HEK293 (cell line): ENCODE data around the gene PROX1.
A peak's percentile ranks its signal among the peaks of the same experiment; 100 is the strongest.

Source experiments
- CTCF ChIA-PET: fragments of 350-600 bp; formaldehyde crosslinking; extraction: SDS; loops from one replicate; lab custom pipeline; 2021; ENCODE audit warnings: antibody characterized with exemption; lab: Yijun Ruan, JAX
- POLR2A ChIA-PET: fragments of 300-600 bp; formaldehyde crosslinking; extraction: SDS; loops from one replicate; lab custom pipeline; 2020; ENCODE audit warnings: antibody characterized with exemption, inconsistent platforms; lab: Yijun Ruan, JAX
- H3K27ac ChIP-seq: fragments of 200-500 bp; sonication (Bioruptor generic); 2 replicates; pipeline ENCODE4 v1.5.1; 2014; ENCODE audit warnings: low read depth, low read length, control low read depth, inconsistent platforms; ENCODE audit errors: extremely low read depth
- H3K36me3 ChIP-seq, 2 experiments: fragments of 200-500 bp in 1 of 2; sonication (Bioruptor generic) in 1 of 2; 1 replicate in 1 of 2; 2 replicates in 1 of 2; pipeline ENCODE4 v1.5.1; 2014 to 2017; ENCODE audit warnings: inconsistent platforms in 2 of 2, low read length in 2 of 2; ENCODE audit not compliant: control insufficient read depth in 2 of 2, insufficient read depth in 1 of 2
- H3K4me1 ChIP-seq: fragments of 200-500 bp; sonication (Bioruptor generic); 2 replicates; pipeline ENCODE4 v1.5.1; 2014; ENCODE audit warnings: mild to moderate bottlenecking, low read length, inconsistent platforms; ENCODE audit not compliant: control insufficient read depth, insufficient read depth
- H3K4me3 ChIP-seq: 2 replicates; pipeline ENCODE4 v1.5.1; 2011; ENCODE audit warnings: low read depth, mild to moderate bottlenecking, control low read depth, low read length, moderate library complexity
- H3K9me3 ChIP-seq: fragments of 200-500 bp; sonication (Bioruptor generic); 2 replicates; pipeline ENCODE4 v1.5.1; 2014; ENCODE audit warnings: low read depth, low read length, inconsistent platforms; ENCODE audit not compliant: control insufficient read depth, insufficient read depth
- EGR2 ChIP-seq: fragments of 450-650 bp; formaldehyde crosslinking; IDR thresholded peaks from 2 replicates; pipeline ENCODE4 v1.5.1; 2016; ENCODE audit warnings: low read depth, missing biosample characterization, missing genetic modification characterization
- GLIS1 ChIP-seq: fragments of 450-650 bp; formaldehyde crosslinking; IDR thresholded peaks from 2 replicates; pipeline ENCODE4 v1.5.1; 2016; ENCODE audit warnings: missing biosample characterization, missing genetic modification characterization
- KLF16 ChIP-seq: fragments of 450-650 bp; formaldehyde crosslinking; IDR thresholded peaks from 2 replicates; pipeline ENCODE4 v1.5.1; 2017; ENCODE audit warnings: missing biosample characterization, missing genetic modification characterization
- PRDM1 ChIP-seq: fragments of 450-650 bp; formaldehyde crosslinking; IDR thresholded peaks from 2 replicates; pipeline ENCODE4; 2016; ENCODE audit warnings: missing biosample characterization, missing genetic modification characterization
- PRDM6 ChIP-seq: fragments of 450-650 bp; formaldehyde crosslinking; IDR thresholded peaks from 2 replicates; pipeline ENCODE4 v1.5.1; 2017; ENCODE audit warnings: missing biosample characterization, missing genetic modification characterization
- REPIN1 ChIP-seq: fragments of 450-650 bp; formaldehyde crosslinking; IDR thresholded peaks from 2 replicates; pipeline ENCODE4 v1.5.1; 2017; ENCODE audit warnings: missing biosample characterization, missing genetic modification characterization, low read depth
- REST ChIP-seq: fragments of 450-650 bp; formaldehyde crosslinking; IDR thresholded peaks from 2 replicates; pipeline ENCODE4 v1.5.1; 2016; ENCODE audit warnings: missing biosample characterization, missing genetic modification characterization
- SP2 ChIP-seq: fragments of 450-650 bp; formaldehyde crosslinking; IDR thresholded peaks from 2 replicates; pipeline ENCODE4 v1.5.1; 2016; ENCODE audit warnings: missing biosample characterization, missing genetic modification characterization
- ZNF157 ChIP-seq: fragments of 450-650 bp; formaldehyde crosslinking; IDR thresholded peaks from 2 replicates; pipeline ENCODE4 v1.5.1; 2016; ENCODE audit warnings: missing biosample characterization, missing genetic modification characterization
- ZNF19 ChIP-seq: fragments of 450-650 bp; formaldehyde crosslinking; IDR thresholded peaks from 2 replicates; pipeline ENCODE4; 2016; ENCODE audit warnings: missing biosample characterization, missing genetic modification characterization, low read depth
- ZNF292 ChIP-seq: fragments of 450-650 bp; formaldehyde crosslinking; IDR thresholded peaks from 2 replicates; pipeline ENCODE4 v1.5.1; 2016; ENCODE audit warnings: low read depth, missing biosample characterization, missing genetic modification characterization, borderline replicate concordance
- ZNF335 ChIP-seq: fragments of 450-650 bp; formaldehyde crosslinking; conservative IDR thresholded peaks from 2 replicates; pipeline ENCODE4 v1.5.1; 2016; ENCODE audit warnings: missing biosample characterization, missing genetic modification characterization
- ZNF394 ChIP-seq: fragments of 450-650 bp; formaldehyde crosslinking; IDR thresholded peaks from 2 replicates; pipeline ENCODE4 v1.5.1; 2016; ENCODE audit warnings: missing biosample characterization, missing genetic modification characterization, mild to moderate bottlenecking, moderate library complexity, borderline replicate concordance
- ZNF513 ChIP-seq: fragments of 450-650 bp; IDR thresholded peaks from 2 replicates; pipeline ENCODE4 v1.5.1; 2018; ENCODE audit warnings: missing biosample characterization, missing genetic modification characterization
- ZNF549 ChIP-seq: fragments of 450-650 bp; IDR thresholded peaks from 2 replicates; pipeline ENCODE4 v1.5.1; 2018; ENCODE audit warnings: missing biosample characterization, missing genetic modification characterization, mild to moderate bottlenecking, inconsistent platforms, moderate library complexity
- ZNF558 ChIP-seq: fragments of 450-650 bp; formaldehyde crosslinking; IDR thresholded peaks from 2 replicates; pipeline ENCODE4 v1.5.1; 2016; ENCODE audit warnings: missing biosample characterization, missing genetic modification characterization
- ZNF561 ChIP-seq: fragments of 450-650 bp; IDR thresholded peaks from 2 replicates; pipeline ENCODE4 v1.5.1; 2018; ENCODE audit warnings: missing biosample characterization, missing genetic modification characterization, borderline replicate concordance
- ZNF660 ChIP-seq: fragments of 450-650 bp; IDR thresholded peaks from 2 replicates; pipeline ENCODE4 v1.5.1; 2018; ENCODE audit warnings: missing biosample characterization, mild to moderate bottlenecking, missing genetic modification characterization

Gene PROX1

GRCh38 chr1:213986925-213987250 is 885 bp upstream of the PROX1 start:
- ChIA-PET POLR2A (interaction anchor here (0.6 to 1.7 kb wide), 2 partner anchors 9 to 134 kb away, joined by 6 to 8 read pairs; no protein-coding TSS in a partner anchor), CTCF (no interaction called here)
- H3K4me1 ChIP-seq: peaks cover 39% of the 10 kb centered on the region
- no peak for TF ChIP-seq REPIN1 (tag by site-specific recombination)
- 0 out of 2 replicates have a peak, but pooled peaks have one; percentile 28 for TF ChIP-seq ZNF335 (tag by site-specific recombination)
- no peak overlapping the region for H3K27ac ChIP-seq
- H3K9me3 ChIP-seq: no peaks in the 10 kb centered on the region
- peak overlapping the region; percentile 68 for H3K4me3 ChIP-seq
- no peaks in the 10 kb centered on the region for H3K36me3 ChIP-seq

- Histone ChIP-seq H3K4me3 (peak overlapping the region; percentile 68), H3K9me3 (no peaks in the 10 kb centered on the region), H3K4me1 (peaks cover 41% of the 10 kb centered on the region), H3K27ac (peak overlapping the region; percentile 90; the same call in 1 of the 2 replicates)
- POLR2A ChIA-PET: interaction anchor here (0.6 to 1.7 kb wide), 12 partner anchors 10 to 464 kb away, joined by 3 to 18 read pairs (median 5); no protein-coding TSS in a partner anchor
- CTCF ChIA-PET: no interaction called here
- TF ChIP-seq SP2 (tag by site-specific recombination) (peak; percentile 63), ZNF292 (tag by site-specific recombination) (no peak)
- TF ChIP-seq, all 188 proteins: peak for 1
- H3K36me3 ChIP-seq: no peaks in the 10 kb centered on the region
Measured at GRCh38 chr1:213987422-213987926, 299 bp upstream of the PROX1 start.

GRCh38 chr1:213988507-213989001 is 781 bp downstream of the PROX1 start:
- Histone ChIP-seq H3K27ac (peak overlapping the region; percentile 90), H3K9me3 (no peaks in the 10 kb centered on the region), H3K36me3 (no peaks in the 10 kb centered on the region), H3K4me3 (peak overlapping the region; percentile 68), H3K4me1 (peaks cover 38% of the 10 kb centered on the region)
- ChIA-PET POLR2A (interaction anchor here (0.6 to 1.2 kb wide), 5 partner anchors 20 to 1380 kb away, joined by 3 to 8 read pairs (median 3); partner anchors contain the start of gene ATF3), CTCF (no interaction called here)
- 0 out of 2 replicates have a peak, but pooled peaks have one; percentile 5 for TF ChIP-seq EGR2 (tag by site-specific recombination)
- peak; percentile 90 for TF ChIP-seq PRDM1 (tag by site-specific recombination)
- TF ChIP-seq ZNF19 (tag by site-specific recombination): no peak
- no peak for TF ChIP-seq PRDM6 (tag by site-specific recombination)
- peak; percentile 5; the same call in 1 of the 2 replicates for TF ChIP-seq GLIS1 (tag by site-specific recombination)
- TF ChIP-seq KLF16: no peak
- no peak for TF ChIP-seq ZNF549
- no peak for TF ChIP-seq ZNF558 (tag by site-specific recombination)
- 0 out of 2 replicates have a peak, but pooled peaks have one; percentile 0 for TF ChIP-seq ZNF513 (tag by site-specific recombination)
- no peak for TF ChIP-seq REST (tag by site-specific recombination)
- TF ChIP-seq ZNF660 (tag by site-specific recombination): 0 out of 2 replicates have a peak, but pooled peaks have one; percentile 20
- no peak for TF ChIP-seq ZNF394 (tag by site-specific recombination)
- TF ChIP-seq ZNF157: no peak
- TF ChIP-seq ZNF561 (tag by site-specific recombination): 0 out of 2 replicates have a peak, but pooled peaks have one; percentile 38
